ENCODE results near the gene ZNF548. TPM values are rescaled to one million over a fixed set of nuclear protein-coding genes. Genes with fewer than 3 reads are reported as not detected.
A peak's percentile ranks its signal among the peaks of the same experiment; 100 is the strongest.

Gene ZNF548
- total and polyA plus RNA-seq, 11 donors, result 5.1 to 20.3 (median 14.7) TPM

DNA sequence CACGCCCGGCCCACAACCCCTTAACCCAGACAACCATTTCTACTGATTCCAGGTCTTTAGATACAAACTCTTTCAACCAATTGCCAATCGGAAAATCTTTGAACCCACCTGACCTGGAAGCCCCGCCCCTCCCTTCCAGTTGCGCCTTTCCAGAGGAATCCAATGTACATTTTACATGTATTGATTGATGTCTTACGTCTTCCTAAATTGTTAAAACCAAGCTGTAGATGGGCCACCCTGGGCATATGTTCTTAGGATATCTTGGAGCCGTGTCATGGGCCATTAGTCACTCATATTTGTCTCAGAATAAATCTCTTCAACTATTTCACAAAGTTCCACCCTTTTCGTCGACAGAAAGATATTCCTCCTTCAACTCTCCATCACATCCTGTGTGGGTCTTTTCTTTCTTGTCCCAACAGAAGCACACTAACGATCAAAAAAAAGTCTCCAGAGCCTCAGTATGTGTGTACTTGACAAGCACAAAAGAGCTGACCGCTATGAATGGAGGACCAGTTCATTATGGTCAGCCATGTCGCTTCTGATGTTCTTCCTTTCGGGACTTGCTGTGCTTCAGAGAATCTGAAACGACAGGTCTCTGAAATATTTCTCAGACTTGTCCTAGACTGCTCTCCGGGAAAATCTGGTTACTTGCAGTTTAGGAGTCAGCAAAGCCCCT lies 44.9 kb downstream of the ZNF548 start:
- H3K27ac ChIP-seq, result peak overlapping the region in 7 of 12 donors; percentile 31 to 69 (median 50)
- peak; percentile 3 to 10 (median 4) for ATAC-seq
- WGBS, 4 donors, result 29 to 38% (median 33%) methylated on average over 15 of the region's 15 CpGs
- no peaks in the 10 kb centered on the region for H3K27me3 ChIP-seq
- H3K4me3 ChIP-seq, result peak overlapping the region; percentile 43 to 94 (median 88)
- peaks cover 0 to 24% (median 15%) of the 10 kb centered on the region in 12 donors for H3K4me1 ChIP-seq
- H3K36me3 ChIP-seq, result peaks cover 0 to 8% (median 0%) of the 10 kb centered on the region in 9 donors
- DNase-seq, result no peak
- no peak for TF ChIP-seq POLR2A (IDR thresholded peaks at IDR 0.05)
- TF ChIP-seq, protein P1, sequence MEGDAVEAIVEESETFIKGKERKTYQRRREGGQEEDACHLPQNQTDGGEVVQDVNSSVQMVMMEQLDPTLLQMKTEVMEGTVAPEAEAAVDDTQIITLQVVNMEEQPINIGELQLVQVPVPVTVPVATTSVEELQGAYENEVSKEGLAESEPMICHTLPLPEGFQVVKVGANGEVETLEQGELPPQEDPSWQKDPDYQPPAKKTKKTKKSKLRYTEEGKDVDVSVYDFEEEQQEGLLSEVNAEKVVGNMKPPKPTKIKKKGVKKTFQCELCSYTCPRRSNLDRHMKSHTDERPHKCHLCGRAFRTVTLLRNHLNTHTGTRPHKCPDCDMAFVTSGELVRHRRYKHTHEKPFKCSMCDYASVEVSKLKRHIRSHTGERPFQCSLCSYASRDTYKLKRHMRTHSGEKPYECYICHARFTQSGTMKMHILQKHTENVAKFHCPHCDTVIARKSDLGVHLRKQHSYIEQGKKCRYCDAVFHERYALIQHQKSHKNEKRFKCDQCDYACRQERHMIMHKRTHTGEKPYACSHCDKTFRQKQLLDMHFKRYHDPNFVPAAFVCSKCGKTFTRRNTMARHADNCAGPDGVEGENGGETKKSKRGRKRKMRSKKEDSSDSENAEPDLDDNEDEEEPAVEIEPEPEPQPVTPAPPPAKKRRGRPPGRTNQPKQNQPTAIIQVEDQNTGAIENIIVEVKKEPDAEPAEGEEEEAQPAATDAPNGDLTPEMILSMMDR (IDR thresholded peaks at IDR 0.05), result no peak
- intact Hi-C loops (cut with DNase I), result loop anchor here in 3 of 10 donors (2.0 to 5.0 kb wide), 3 partner anchors 24 to 332 kb away; partner anchors contain the start of genes ZNF17 (in 1 of the 3) and ZNF772 (in 1 of the 3)
- H3K9me3 ChIP-seq, result no peaks in the 10 kb centered on the region

DNA sequence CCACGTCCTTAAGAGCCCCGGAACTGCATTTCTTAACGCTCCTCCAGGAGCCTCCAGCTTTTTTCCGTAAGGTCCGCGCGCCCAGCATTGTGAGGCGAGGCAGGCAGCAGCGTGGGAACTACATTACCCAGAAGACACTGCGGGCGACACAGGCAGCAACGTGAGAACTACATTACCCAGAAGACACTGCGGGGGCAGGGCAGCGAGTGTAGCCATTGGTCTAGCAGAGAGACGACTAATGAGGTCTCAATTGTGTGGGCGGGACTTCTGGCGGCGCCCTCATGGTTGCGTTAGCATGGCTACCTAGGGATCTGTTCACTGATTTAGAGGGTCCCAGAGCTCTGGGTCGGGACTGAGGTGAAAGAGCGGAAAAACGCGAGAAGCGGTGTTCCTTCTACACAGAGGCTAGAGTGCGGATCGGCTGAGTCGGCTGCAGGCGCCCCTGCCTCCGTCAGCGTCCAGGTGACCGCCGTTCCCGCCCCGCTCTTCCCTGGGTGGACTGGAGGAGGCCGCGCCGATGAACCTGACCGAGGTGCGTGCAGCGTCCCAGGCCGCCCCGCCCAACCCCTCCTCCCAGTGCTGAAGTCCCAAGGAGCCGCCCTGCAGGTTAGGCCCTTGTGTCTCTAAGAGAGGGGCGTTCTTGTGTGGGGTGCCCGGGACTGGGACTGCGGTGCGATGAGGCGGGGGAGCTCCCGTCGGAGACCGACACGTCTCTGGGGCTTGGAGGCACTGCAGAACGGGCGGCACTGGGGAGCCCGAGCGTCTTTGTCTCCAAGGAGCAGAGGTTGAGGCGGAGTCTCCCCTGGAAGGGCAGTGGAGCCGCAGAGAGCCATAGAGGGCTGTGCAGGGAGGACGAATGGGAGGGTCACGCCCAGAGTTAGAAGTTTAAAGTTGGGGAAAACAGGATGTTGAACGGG lies 45.7 kb downstream of the ZNF548 start, which contains the start of gene ZNF749:
ZNF749 (plus strand) TSS at position 264 of the 917 bp plus-strand sequence; CDS start at position 518, 254 bp downstream.
- 0 to 1% (median 0%) methylated on average over 48 to 61 of the region's 61 CpGs for WGBS, 4 donors
- no peaks in the 10 kb centered on the region for H3K9me3 ChIP-seq
- peak within 1 kb of the TSS; percentile 43 to 94 (median 88) for H3K4me3 ChIP-seq
- peaks cover 0 to 8% (median 0%) of the 10 kb centered on the region in 9 donors for H3K36me3 ChIP-seq
- H3K27ac ChIP-seq, result peak within 1 kb of the TSS in 8 of 12 donors; percentile 29 to 69 (median 50)
- ATAC-seq, result peak; percentile 99 to 100 (median 100)
- TF ChIP-seq, protein P1 (IDR thresholded peaks at IDR 0.05), result no peak
- TF ChIP-seq POLR2A (IDR thresholded peaks at IDR 0.05), result peak in 1 of 2 donors; percentile 40
- peaks cover 0 to 24% (median 15%) of the 10 kb centered on the region in 12 donors for H3K4me1 ChIP-seq
- intact Hi-C loops (cut with DNase I), result loop anchor here in 3 of 10 donors (2.0 to 5.0 kb wide), 3 partner anchors 25 to 333 kb away; partner anchors contain the start of genes ZNF17 (in 1 of the 3) and ZNF772 (in 1 of the 3)
- DNase-seq, result peak; percentile 97 to 99 (median 99)
- no peaks in the 10 kb centered on the region for H3K27me3 ChIP-seq

DNA sequence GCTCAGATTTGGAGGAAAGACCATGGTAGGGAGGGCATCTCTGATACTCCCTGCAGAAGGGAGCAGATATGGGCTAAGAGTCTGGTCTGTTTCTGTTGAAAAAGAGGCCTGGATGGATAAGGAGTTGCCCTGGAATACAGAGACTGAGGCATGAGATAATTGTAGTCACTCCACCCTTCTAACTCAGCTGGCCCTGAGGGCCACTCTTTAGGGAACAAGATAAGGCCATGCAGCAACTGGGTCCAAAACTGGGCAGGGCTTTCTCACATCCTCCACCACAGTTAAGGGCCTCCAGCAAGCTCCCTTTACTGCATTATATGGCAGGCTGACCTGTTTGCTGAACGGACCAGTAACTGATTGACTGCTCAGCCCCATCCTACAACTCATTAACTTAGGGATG lies 46.8 kb downstream of the ZNF548 start:
- Histone ChIP-seq H3K9me3 (peaks cover 0 to 6% (median 0%) of the 10 kb centered on the region in 12 donors), H3K27ac (no peak overlapping the region), H3K4me1 (peaks cover 0 to 24% (median 15%) of the 10 kb centered on the region in 12 donors), H3K4me3 (peak overlapping the region in 6 of 12 donors; percentile 70 to 94 (median 92)), H3K27me3 (no peaks in the 10 kb centered on the region), H3K36me3 (peaks cover 0 to 8% (median 0%) of the 10 kb centered on the region in 9 donors)
- intact Hi-C loops (cut with DNase I), result loop anchor here in 1 of 10 donors (5.0 kb wide), 1 partner anchor 334 kb away; no protein-coding TSS in a partner anchor
- WGBS, 4 donors, result 55 to 83% (median 66%) methylated on average over 1 of the region's 1 CpG
- no peak for ATAC-seq
- no peak for TF ChIP-seq POLR2A (IDR thresholded peaks at IDR 0.05)
- TF ChIP-seq, protein P1 (IDR thresholded peaks at IDR 0.05), result no peak
- no peak for DNase-seq

Data from heart left ventricle (tissue), 16 donors.